HTR-8/SVneo (cell line): Measurements from ENCODE around the gene SELENOS.
"Not testable (repeated sequence)": the region's sequence is repeated elsewhere in the genome, so short reads cannot be mapped to it uniquely, and the experiment has no call there.

Experiments used
- DNase-seq: peaks from one replicate; pipeline ENCODE4 v3.0.0; 2011; ENCODE audit warnings: low spot score, mixed read lengths; ENCODE audit not compliant: insufficient read length
- FAIRE-seq: peaks from 2 replicates; lab custom pipeline; 2011; peaks lifted over from hg19 to GRCh38; lab: Jason Lieb, UNC

SELENOS gene

GRCh38 chr15:101310508-101310907 lies 33.2 kb upstream of the SELENOS start:
- no peak for FAIRE-seq
- no peak for DNase-seq

- DNase-seq, result no peak
- no peak for FAIRE-seq
These were observed 32.8 kb upstream of the SELENOS start for GRCh38 chr15:101310161-101310480.

GRCh38 chr15:101309436-101310160 lies 32.3 kb upstream of the SELENOS start:
- DNase-seq (no peak), FAIRE-seq (no peak)

- FAIRE-seq (no peak), DNase-seq (no peak)
These were observed 31.5 kb upstream of the SELENOS start for GRCh38 chr15:101308604-101309435.

GRCh38 chr15:101307897-101308603 lies 30.8 kb upstream of the SELENOS start:
- no peak for FAIRE-seq
- DNase-seq, result no peak

- FAIRE-seq, result no peak
These were observed 30.0 kb upstream of the SELENOS start for GRCh38 chr15:101307048-101307896.

DNA sequence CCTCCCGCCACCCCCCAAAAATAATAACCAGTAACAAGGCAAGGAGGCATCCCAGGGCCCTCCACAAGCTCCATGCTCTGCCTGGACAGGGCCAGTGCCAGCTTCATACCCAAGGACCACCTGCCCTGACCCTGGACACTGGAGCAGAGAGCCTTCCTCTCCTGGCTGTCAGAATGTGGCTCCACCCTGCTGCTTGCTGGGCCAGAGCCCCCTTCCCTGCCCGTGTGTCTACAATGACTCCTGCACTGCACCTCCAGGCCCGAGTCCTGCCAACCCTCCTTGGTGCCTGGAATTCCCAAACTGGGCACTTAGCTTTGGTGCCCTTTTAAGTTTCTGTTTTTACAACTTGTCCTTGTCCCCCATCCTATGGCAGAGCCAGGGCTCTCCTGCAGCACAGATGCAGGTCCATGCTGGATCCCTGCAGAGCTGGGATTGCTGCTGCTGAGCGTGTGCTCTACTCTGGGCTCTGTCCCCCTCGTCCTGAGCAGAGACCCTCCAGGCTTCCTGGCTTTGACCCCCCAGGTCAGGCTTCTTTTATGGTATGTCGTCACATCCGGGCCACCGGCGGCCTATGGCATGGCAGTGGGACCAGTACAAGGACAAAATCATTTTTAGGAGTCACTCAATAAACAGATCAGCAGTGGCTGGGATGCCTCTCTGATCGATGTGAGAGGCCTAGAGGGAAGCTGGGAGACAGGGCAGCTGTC lies 29.2 kb upstream of the SELENOS start:
- FAIRE-seq (no peak), DNase-seq (no peak)

More at GRCh38 chr15:101307048-101307896, 30.0 kb upstream of the SELENOS start:
- DNase-seq, result no peak

- DNase-seq (no peak), FAIRE-seq (no peak)
These were observed 28.6 kb upstream of the SELENOS start for GRCh38 chr15:101305820-101306255.

DNA sequence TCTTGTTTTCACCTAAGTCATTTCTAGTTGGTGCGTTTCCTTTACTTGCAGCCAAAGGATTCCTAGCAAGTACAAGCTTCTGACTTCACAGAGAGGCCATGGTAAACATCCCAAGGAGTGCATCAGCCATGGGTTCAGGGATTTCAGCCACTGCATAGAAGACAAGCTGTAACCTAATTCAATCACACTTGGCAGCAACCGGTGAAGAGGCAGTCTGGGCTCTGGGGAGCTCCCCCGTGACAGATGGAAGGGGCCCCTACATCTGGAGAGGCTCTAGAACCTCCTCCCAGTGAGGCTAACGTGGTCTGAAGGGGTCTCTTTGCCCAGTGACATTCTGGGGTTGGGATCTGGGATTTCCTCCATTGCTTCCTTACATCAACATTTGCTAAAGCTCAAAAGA lies 26.1 kb upstream of the SELENOS start:
- no peak for FAIRE-seq
- DNase-seq, result no peak

DNA sequence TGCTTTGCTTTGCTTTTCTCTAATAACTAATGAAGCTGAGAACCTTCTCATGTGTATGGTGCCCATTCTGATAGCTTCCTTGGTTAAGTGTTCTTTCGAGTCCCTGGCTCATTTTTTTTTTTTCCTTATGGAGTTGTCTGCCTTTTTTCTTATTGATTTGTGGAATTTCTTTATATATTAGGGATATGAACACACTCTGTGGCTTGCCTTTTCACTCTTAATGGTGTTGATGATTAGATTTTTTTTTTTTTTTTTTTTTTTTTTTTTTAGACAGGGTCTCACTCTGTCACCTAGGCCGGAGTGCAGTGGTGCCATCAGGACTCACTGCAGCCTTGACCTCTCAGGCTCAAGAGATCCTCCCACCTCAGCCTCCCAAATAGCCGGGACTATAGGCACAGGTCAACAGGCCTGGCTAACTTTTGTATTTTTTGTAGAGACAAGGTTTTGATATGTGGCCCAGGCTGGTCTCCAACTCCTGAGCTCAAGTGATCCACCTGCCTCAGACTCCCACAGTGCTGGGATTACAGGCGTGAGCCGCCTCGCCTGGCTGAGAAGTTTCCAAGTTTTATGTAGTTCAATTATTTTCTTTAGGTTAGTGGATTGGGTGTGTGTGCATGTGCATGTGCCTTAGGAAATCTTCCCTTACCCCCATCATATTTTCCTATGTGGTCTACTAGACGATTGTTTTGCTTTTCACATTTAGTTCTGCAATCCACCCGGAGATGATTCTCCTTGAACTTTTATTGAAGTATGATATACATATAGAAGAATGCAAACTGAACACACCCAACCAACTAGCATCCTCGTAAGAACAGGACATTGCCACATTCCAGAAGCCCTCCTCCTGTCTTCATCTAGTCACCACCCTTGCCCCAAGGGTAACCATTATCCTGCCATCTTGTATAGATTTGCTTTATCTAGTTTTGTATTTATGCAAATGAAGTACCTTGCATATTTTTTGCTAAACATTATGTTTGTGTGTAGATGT lies 19.4 kb upstream of the SELENOS start:
- FAIRE-seq (no peak), DNase-seq (no peak)

GRCh38 chr15:101295607-101296161 lies 18.4 kb upstream of the SELENOS start:
- DNase-seq (no peak), FAIRE-seq (no peak)

- peak; percentile 87 for FAIRE-seq
- peak; percentile 88 for DNase-seq
These were observed 17.7 kb upstream of the SELENOS start, which contains the start of gene SNRPA1 for GRCh38 chr15:101294731-101295606. Gene SNRPA1, minus strand, starts transcription at chr15:101295248. Its CDS starts 70 bp downstream, at chr15:101295178.

DNA sequence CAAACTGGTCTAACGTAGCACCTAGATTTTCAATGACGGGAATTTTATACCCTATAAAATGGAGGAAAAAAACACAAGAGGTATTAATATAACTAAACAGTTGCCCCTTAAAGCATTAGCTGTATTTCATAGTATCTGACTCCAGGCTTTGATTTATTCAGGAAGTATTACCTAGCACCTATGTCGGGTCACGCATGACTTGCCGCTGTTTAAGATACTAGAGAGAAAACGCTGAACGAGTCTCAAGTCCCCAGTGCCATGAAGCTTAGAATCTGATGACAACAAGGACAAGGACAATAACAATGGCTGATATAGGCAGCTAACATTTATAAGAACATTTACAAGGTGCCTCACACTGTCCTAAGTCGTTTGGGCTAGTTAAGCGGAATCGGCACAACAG lies 15.8 kb upstream of the SELENOS start:
- no peak for DNase-seq
- FAIRE-seq, result no peak

DNA sequence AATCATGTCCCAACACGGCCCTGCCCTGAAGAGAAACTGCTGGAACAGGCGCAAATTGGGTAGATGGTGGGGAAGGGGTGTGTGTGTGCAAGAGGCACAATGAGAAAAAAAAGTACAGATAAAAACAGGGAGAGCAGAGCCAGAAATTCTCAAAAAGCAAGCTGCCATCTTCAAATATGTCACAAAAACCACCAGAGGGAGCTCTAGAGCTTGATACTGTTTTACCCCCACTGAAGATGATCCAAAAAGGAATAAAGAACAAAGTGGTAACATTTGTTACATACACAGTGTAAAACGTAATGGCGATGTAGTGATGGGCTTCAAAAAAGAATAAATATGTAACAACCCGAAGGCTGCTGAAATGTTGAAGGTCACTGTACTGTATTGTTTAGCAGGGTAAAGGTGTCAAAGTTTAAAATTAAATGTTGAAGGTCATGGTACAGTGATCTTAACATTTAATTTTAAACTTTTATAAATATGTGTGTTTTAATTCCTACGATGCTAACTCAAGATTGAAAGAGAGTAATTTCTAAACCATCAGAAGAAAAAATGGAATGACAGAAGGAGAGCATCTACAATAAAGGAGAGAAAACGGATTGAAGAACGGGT lies 11.7 kb upstream of the SELENOS start:
- no peak for FAIRE-seq
- peak; percentile 49 for DNase-seq

- not testable (repeated sequence) for DNase-seq, FAIRE-seq
These were observed 10.1 kb upstream of the SELENOS start for GRCh38 chr15:101287342-101287741.

DNA sequence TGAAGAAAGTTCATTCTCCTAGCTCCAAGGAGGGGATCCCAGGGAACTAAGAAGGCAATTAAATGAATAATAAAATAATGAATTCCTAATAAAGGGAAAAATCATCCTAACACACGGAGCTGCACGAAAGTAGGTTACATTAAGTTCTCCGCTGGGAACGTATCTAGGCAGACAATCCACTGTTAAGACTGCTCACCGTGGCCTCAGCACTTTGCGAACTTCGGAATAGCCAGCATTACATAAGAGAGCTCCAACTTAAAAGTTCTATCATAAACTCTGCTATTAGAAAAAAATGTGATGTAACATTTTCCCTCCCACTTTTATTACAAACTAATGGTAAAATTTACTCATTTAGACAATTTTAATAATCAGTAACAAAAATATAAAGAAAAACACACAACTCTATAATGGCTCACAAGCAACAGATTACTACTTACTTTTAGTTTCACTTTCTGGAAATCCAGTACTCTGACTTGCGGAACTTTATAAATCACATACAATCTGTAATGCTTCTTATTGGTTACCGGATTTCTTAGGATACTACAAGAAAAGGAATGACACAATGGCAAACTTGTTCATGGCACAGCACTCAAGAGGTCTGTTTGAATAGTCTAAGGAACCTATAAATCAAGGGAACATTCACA lies 9.3 kb upstream of the SELENOS start:
- no peak for FAIRE-seq

More for the DNA sequence above, 9.3 kb upstream of the SELENOS start:
- no peak for DNase-seq
